ENCODE measurements around the gene MTHFD1L. TPM values are rescaled to one million over a fixed set of nuclear protein-coding genes. Genes with fewer than 3 reads are reported as not detected.

Gene MTHFD1L
- total RNA-seq, 1 donor from 2014 or later = 10.4 TPM

GRCh38 chr6:150880336-150880735, 14.8 kb downstream of the MTHFD1L start:
- TF ChIP-seq CTCF (IDR thresholded peaks at IDR 0.05) = no peak
- peak in 1 of 2 donors; percentile 27 for DNase-seq (ENCODE audit: low spot score in 2 of 2)
- intact Hi-C loops (cut with DNase I) = no loop called here
- Histone ChIP-seq H3K36me3 (peaks cover 0 to 13% of the 10 kb centered on the region in 2 donors), H3K27ac (no peak overlapping the region), H3K4me1 (peaks cover 14 to 68% of the 10 kb centered on the region in 2 donors), H3K27me3 (no peaks in the 10 kb centered on the region), H3K4me3 (no peak overlapping the region), H3K9me3 (no peaks in the 10 kb centered on the region)

- peak in 1 of 2 donors; percentile 90 for DNase-seq (ENCODE audit: low spot score in 2 of 2)
- Histone ChIP-seq H3K4me1 (peaks cover 9 to 59% of the 10 kb centered on the region in 2 donors), H3K27ac (peak overlapping the region; percentile 83 to 94), H3K36me3 (peaks cover 0 to 24% of the 10 kb centered on the region in 2 donors), H3K9me3 (no peaks in the 10 kb centered on the region), H3K27me3 (no peaks in the 10 kb centered on the region), H3K4me3 (no peak overlapping the region)
- intact Hi-C loops (cut with DNase I) = loop anchor here (2.0 kb wide), 1 partner anchor 17 kb away; the partner anchor contains the start of gene MTHFD1L
- no peak for TF ChIP-seq CTCF (IDR thresholded peaks at IDR 0.05)
Measured at GRCh38 chr6:150881911-150882481, 16.5 kb downstream of the MTHFD1L start.

GRCh38 chr6:150883521-150883920, 18.0 kb downstream of the MTHFD1L start:
- intact Hi-C loops (cut with DNase I) = loop anchor here (2.0 kb wide), 1 partner anchor 19 kb away; the partner anchor contains the start of gene MTHFD1L
- peak in 1 of 2 donors; percentile 39 for DNase-seq (ENCODE audit: low spot score in 2 of 2)
- TF ChIP-seq CTCF (IDR thresholded peaks at IDR 0.05) = no peak

GRCh38 chr6:150886155-150886554, 20.7 kb downstream of the MTHFD1L start:
- DNase-seq (ENCODE audit: low spot score in 2 of 2) = peak in 1 of 2 donors; percentile 60
- intact Hi-C loops (cut with DNase I) = loop anchor here (5.0 kb wide), 1 partner anchor 41 kb away; no protein-coding TSS in a partner anchor
- TF ChIP-seq CTCF (IDR thresholded peaks at IDR 0.05) = no peak
- H3K4me3 ChIP-seq = no peak overlapping the region
- H3K4me1 ChIP-seq = peaks cover 7 to 37% of the 10 kb centered on the region in 2 donors
- no peaks in the 10 kb centered on the region for H3K9me3 ChIP-seq
- peaks cover 21 to 37% of the 10 kb centered on the region in 2 donors for H3K36me3 ChIP-seq
- H3K27me3 ChIP-seq = no peaks in the 10 kb centered on the region
- H3K27ac ChIP-seq = peak overlapping the region; percentile 59 to 94

More at GRCh38 chr6:150883521-150883920, 18.0 kb downstream of the MTHFD1L start:
- H3K36me3 ChIP-seq = peaks cover 2 to 31% of the 10 kb centered on the region in 2 donors
- no peaks in the 10 kb centered on the region for H3K9me3 ChIP-seq
- H3K4me3 ChIP-seq = no peak overlapping the region
- H3K4me1 ChIP-seq = peaks cover 7 to 44% of the 10 kb centered on the region in 2 donors
- peak overlapping the region; percentile 83 to 94 for H3K27ac ChIP-seq
- no peaks in the 10 kb centered on the region for H3K27me3 ChIP-seq

- Histone ChIP-seq H3K27me3 (no peaks in the 10 kb centered on the region), H3K27ac (peak overlapping the region; percentile 59 to 94), H3K9me3 (no peaks in the 10 kb centered on the region), H3K4me1 (peaks cover 4 to 26% of the 10 kb centered on the region in 2 donors), H3K4me3 (no peak overlapping the region), H3K36me3 (peaks cover 21 to 37% of the 10 kb centered on the region in 2 donors)
- intact Hi-C loops (cut with DNase I) = loop anchor here (5.0 kb wide), 1 partner anchor 39 kb away; no protein-coding TSS in a partner anchor
- TF ChIP-seq CTCF (IDR thresholded peaks at IDR 0.05) = no peak
- no peak for DNase-seq (ENCODE audit: low spot score in 2 of 2)
Measured at GRCh38 chr6:150887978-150888563, 22.6 kb downstream of the MTHFD1L start.
